SU-DHL-6 (cell line): ENCODE results near the gene IQCC.

ENCODE experiments used
- H2AFZ ChIP-seq: fragments of 200-600 bp; sonication (generic); 2 replicates; pipeline ENCODE4 v1.6.1; 2014; ENCODE audit warnings: low read depth, mild to moderate bottlenecking, moderate library complexity, mixed read lengths, antibody characterized with exemption, low read length; ENCODE audit not compliant: severe bottlenecking
- H3F3A ChIP-seq: fragments of 200-600 bp; shearing (Covaris generic); 2 replicates; pipeline ENCODE4 v1.6.0; 2016; ENCODE audit warnings: antibody characterized with exemption, mild to moderate bottlenecking; ENCODE audit not compliant: insufficient read depth
- H3K27ac ChIP-seq: fragments of 200-600 bp; sonication (generic); 2 replicates; pipeline ENCODE4 v1.5.1; 2016; ENCODE audit warnings: low read depth, mild to moderate bottlenecking, low read length, moderate library complexity, mixed read lengths
- H3K27me3 ChIP-seq: fragments of 200-600 bp; sonication (generic), shearing (Covaris generic); 2 replicates; pipeline ENCODE4 v1.6.0; 2014; ENCODE audit warnings: mild to moderate bottlenecking, low read length
- H3K36me3 ChIP-seq: fragments of 200-600 bp; sonication (generic); 2 replicates; pipeline ENCODE4 v1.6.1; 2014; ENCODE audit warnings: mild to moderate bottlenecking, low read length, mixed read lengths
- H3K4me2 ChIP-seq: fragments of 300-600, 200-600 bp; shearing (Covaris generic), sonication (generic); 2 replicates; pipeline ENCODE4 v1.6.0; 2014; ENCODE audit warnings: low read length, low read depth, mild to moderate bottlenecking; ENCODE audit not compliant: poor library complexity, severe bottlenecking
- H3K4me3 ChIP-seq: fragments of 200-600 bp; sonication (generic); 2 replicates; pipeline ENCODE4 v1.5.1; 2014; ENCODE audit warnings: antibody characterized with exemption, low read length, mild to moderate bottlenecking, mixed read lengths; ENCODE audit not compliant: insufficient read depth, poor library complexity, severe bottlenecking
- H3K79me2 ChIP-seq: fragments of 200-600 bp; sonication (generic); 2 replicates; pipeline ENCODE4 v1.6.1; 2014; ENCODE audit warnings: mild to moderate bottlenecking, low read length, moderate library complexity; ENCODE audit not compliant: insufficient read depth
- H3K9ac ChIP-seq: fragments of 200-600 bp; sonication (generic); 2 replicates; pipeline ENCODE4 v1.7.0; 2014; ENCODE audit warnings: mild to moderate bottlenecking, low read length
- H3K9me2 ChIP-seq: fragments of 200-600 bp; sonication (generic); replicated peaks from 2 replicates; pipeline ENCODE4 v1.6.1; 2014; ENCODE audit warnings: low read length; ENCODE audit not compliant: insufficient read depth
- H3K9me3 ChIP-seq: fragments of 200-600 bp; sonication (generic); 2 replicates; pipeline ENCODE4 v1.6.1; 2014; ENCODE audit warnings: low read length, mixed read lengths; ENCODE audit not compliant: insufficient read depth
- H4K20me1 ChIP-seq: fragments of 200-600 bp; sonication (generic); 2 replicates; pipeline ENCODE4 v1.6.1; 2014; ENCODE audit warnings: low read depth, mild to moderate bottlenecking, antibody characterized with exemption, low read length, moderate library complexity, mixed read lengths
- EZH2phosphoT487 ChIP-seq: fragments of 200-600 bp; sonication (generic), shearing (Covaris generic); conservative IDR thresholded peaks from 2 replicates; pipeline ENCODE4 v1.6.1; 2018; ENCODE audit warnings: mild to moderate bottlenecking, antibody characterized with exemption, low read length, moderate library complexity, mixed read lengths
- TF ChIP-seq, protein P1 (sequence below): fragments of 200-600 bp; sonication (generic); IDR thresholded peaks from one replicate; pipeline ENCODE4 v1.5.1; 2017; ENCODE audit warnings: antibody characterized with exemption, mild to moderate bottlenecking, low read length, moderate library complexity; ENCODE audit not compliant: insufficient read depth, poor library complexity, severe bottlenecking

IQCC gene

DNA sequence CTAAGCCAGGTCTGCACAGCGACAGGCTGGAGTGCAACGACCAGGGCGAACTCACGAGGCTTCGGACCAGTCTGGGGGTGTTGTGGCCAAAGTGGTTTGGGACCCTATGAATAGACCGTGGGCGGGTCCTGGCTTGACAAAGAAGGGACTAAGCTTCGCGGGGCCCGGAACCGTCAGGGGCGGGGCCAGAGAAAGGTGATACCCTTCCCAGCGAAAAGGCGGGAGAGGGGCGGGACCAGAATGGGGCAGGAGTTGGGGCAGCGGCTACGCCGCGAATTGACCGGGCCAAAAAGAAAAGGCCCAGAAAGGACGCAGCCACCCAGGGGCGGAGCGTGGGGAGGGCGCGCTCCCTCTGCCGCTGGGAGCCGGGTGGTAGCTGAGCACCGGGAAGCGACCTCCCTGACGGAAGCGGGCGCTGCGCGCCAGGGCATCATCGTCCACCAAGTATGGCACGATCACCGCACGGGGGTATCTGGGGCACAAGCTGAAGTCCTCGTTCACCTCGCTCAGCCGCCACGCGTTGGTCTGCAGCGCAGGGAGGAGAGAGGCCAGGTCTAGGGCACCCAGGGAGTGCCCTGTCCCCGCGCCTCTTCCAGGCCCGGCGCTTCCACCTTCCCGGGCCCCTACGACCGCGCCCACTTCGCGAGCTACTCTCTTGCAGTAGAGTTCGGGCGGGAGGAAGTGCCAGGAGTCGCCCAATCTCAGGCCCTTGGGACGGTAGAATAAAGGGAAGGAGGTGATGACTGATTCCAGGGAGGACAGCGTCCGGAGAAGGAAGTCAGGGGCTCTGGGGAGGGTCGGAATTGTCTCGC, 34.9 kb downstream of the IQCC start:
- Histone ChIP-seq H3K9ac (peak overlapping the region; percentile 55), H3K36me3 (no peaks in the 10 kb centered on the region), H3K27ac (peak overlapping the region; percentile 3; the same call in 1 of the 2 replicates), H3K9me2 (no peaks in the 10 kb centered on the region), H2AFZ (peak overlapping the region; percentile 70), H3K4me3 (peak overlapping the region; percentile 50), H3K4me2 (peak overlapping the region; percentile 82), H3F3A (peaks cover 18% of the 10 kb centered on the region), H3K79me2 (no peaks in the 10 kb centered on the region), H3K27me3 (no peaks in the 10 kb centered on the region), H3K9me3 (no peaks in the 10 kb centered on the region), H4K20me1 (no peaks in the 10 kb centered on the region)
- TF ChIP-seq EZH2phosphoT487, result no peak
- TF ChIP-seq, protein P1, sequence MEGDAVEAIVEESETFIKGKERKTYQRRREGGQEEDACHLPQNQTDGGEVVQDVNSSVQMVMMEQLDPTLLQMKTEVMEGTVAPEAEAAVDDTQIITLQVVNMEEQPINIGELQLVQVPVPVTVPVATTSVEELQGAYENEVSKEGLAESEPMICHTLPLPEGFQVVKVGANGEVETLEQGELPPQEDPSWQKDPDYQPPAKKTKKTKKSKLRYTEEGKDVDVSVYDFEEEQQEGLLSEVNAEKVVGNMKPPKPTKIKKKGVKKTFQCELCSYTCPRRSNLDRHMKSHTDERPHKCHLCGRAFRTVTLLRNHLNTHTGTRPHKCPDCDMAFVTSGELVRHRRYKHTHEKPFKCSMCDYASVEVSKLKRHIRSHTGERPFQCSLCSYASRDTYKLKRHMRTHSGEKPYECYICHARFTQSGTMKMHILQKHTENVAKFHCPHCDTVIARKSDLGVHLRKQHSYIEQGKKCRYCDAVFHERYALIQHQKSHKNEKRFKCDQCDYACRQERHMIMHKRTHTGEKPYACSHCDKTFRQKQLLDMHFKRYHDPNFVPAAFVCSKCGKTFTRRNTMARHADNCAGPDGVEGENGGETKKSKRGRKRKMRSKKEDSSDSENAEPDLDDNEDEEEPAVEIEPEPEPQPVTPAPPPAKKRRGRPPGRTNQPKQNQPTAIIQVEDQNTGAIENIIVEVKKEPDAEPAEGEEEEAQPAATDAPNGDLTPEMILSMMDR, result no peak

DNA sequence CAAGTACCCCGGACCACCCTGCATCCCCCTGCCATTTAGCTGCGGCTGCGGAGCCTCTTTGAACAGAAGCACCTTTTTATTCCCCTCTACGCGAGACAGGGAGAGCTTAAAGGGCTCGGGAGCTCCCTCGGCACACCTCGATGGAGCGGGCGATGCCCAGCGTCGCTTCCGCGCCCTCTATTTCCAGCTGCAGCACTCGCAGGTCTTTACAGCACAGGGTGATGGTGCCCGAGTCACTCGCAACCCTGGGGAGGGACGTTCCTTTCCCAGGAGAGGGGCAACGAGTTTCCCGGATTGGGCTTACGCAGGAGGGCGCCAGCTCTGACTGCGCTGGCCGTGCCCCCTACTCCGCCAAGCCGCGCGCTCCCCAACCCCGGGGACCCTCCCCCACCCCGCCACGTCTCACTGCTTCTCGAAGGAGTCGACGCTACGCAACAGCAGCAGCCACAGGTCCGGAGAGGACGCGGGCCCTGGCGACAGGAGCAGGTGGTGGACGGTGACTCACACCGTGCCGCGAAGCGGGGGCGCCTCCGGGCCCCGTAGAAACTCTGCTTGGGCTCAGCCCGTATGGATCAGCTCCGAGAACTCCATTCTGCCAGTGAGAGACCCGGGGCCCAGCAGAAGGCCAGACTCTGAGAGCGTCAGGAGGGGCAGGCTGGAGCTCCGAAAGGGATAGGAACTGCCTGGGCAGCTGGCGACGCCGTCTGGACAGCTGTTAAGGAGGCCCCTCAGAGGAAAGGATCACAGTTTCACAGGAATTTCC, 35.7 kb downstream of the IQCC start:
- Histone ChIP-seq H3K9ac (peak overlapping the region; percentile 55), H4K20me1 (no peaks in the 10 kb centered on the region), H3K36me3 (no peaks in the 10 kb centered on the region), H3K9me2 (no peaks in the 10 kb centered on the region), H3K4me2 (peak overlapping the region; percentile 82), H3K79me2 (no peaks in the 10 kb centered on the region), H3K4me3 (peak overlapping the region; percentile 50), H3K27ac (peak overlapping the region; percentile 3; the same call in 1 of the 2 replicates), H3K9me3 (no peaks in the 10 kb centered on the region), H3F3A (peaks cover 22% of the 10 kb centered on the region), H3K27me3 (no peaks in the 10 kb centered on the region), H2AFZ (peak overlapping the region; percentile 70)
- TF ChIP-seq EZH2phosphoT487, result no peak
- TF ChIP-seq, protein P1, result no peak

DNA sequence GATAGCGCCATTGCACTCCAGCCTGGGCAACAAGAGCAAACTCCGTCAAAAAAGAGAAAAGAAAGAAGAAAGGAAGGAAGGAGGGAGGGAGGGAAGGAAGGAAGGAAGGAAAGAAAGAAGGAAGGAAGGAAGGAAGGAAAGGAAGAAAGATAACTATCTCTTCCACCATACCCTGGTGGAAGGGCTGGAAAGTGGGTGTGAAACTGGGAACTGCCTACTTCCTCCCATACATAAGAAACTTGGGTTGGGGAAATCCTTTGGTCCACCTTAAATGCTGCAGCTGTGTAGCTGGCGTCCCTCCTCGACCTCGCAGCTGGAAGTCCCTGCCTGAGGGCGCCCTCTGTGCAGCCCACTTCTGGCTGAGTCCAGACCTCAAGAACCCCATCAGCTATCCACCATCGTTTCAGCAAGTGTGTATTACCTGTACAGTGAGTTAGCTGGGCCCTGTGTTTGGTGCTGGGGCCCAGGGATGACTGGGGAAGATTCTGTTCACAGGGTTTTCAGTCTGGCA, 36.9 kb downstream of the IQCC start:
- Histone ChIP-seq H3F3A (peaks cover 22% of the 10 kb centered on the region), H3K27ac (no peak overlapping the region), H3K9ac (no peak overlapping the region), H3K36me3 (no peaks in the 10 kb centered on the region), H3K27me3 (no peaks in the 10 kb centered on the region), H3K4me2 (no peak overlapping the region), H3K79me2 (no peaks in the 10 kb centered on the region), H3K4me3 (no peak overlapping the region), H2AFZ (no peak overlapping the region), H3K9me2 (no peaks in the 10 kb centered on the region), H3K9me3 (no peaks in the 10 kb centered on the region), H4K20me1 (no peaks in the 10 kb centered on the region)
- TF ChIP-seq, protein P1, result no peak
- no peak for TF ChIP-seq EZH2phosphoT487
